Gastroesophageal sphincter (tissue), 3 donors: Measurements from ENCODE around the gene NUP160.

Source experiments
- CTCF ChIP-seq, 4 experiments: fragments of 200-600 bp in 2 of 4; fragments of 450-650 bp in 2 of 4; sonication (generic) in 1 of 4; IDR thresholded peaks; one replicate each; pipeline ENCODE4 v1.5.1; 2017 to 2019; ENCODE audit warnings: antibody characterized with exemption in 4 of 4, mild to moderate bottlenecking in 2 of 4, moderate library complexity in 2 of 4
- POLR2A ChIP-seq, 2 donors: fragments of 450-650 bp; IDR thresholded peaks; one replicate each; pipeline ENCODE4 v1.6.1; 2017; ENCODE audit warnings: antibody characterized with exemption in 2 of 2, mild to moderate bottlenecking in 2 of 2, moderate library complexity in 1 of 2
- POLR2AphosphoS5 ChIP-seq: sonication (generic); formaldehyde crosslinking; IDR thresholded peaks from one replicate; pipeline ENCODE4 v1.6.1; 2017; ENCODE audit warnings: antibody characterized with exemption

GRCh38 chr11:47861728-47862127 is 13.6 kb upstream of the NUP160 start:
- TF ChIP-seq POLR2A (IDR thresholded peaks at IDR 0.05) (no peak), CTCF (IDR thresholded peaks at IDR 0.05) (no peak), POLR2AphosphoS5 (no peak)
